Lower leg skin (tissue), 3 donors: ENCODE data around the gene SOHLH1.

Experiments
- POLR2A ChIP-seq, 2 donors: fragments of 450-650 bp; IDR thresholded peaks; one replicate each; pipeline ENCODE4 v1.6.1; 2016 to 2017; ENCODE audit warnings: antibody characterized with exemption in 2 of 2, mild to moderate bottlenecking in 1 of 2, moderate library complexity in 1 of 2
- TF ChIP-seq, protein P1 (sequence below), 3 donors: fragments of 450-650 bp; IDR thresholded peaks; one replicate each; pipeline ENCODE4 v1.5.1; 2016; ENCODE audit warnings: antibody characterized with exemption in 3 of 3, mild to moderate bottlenecking in 3 of 3, moderate library complexity in 2 of 3

DNA sequence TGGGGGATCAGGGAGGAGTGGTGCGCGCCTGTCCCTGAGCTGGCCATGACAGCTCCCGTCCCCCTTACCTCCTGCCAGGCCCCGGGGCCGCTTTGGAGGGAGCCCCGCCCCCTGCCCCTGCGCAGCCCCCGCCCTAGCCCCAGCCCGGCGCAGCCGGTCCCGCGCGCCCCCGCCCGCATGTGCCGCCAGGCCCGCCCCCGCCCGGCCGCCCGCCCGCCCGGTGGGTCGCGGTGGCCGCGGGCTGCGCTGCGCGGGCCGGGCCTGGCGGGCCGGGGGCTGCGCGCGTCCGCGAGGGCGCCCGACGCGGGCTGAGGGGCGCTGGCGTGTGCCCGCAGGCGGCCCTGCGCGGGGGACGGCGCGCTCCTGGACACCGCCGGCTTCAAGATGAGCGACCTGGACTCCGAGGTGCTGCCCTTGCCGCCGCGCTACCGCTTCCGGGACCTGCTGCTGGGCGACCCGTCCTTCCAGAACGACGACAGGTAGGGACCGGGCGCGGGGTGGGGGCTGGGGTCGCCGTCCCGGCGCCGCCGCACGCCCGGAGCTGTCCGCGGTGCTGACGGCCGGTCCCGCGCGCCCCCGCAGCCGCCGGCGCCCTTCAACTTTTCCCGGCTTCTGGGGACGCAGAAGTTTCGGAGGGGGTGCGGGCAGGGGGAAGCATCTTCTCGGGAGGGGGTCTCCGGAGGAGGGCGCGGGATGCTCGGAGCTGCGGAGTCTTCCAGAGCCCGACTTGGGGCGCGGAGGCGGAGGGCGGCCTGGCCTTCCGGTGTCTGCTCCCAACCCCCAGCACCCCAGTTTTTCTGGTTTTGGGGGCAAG lies 15.2 kb upstream of the SOHLH1 start:
- TF ChIP-seq, protein P1, sequence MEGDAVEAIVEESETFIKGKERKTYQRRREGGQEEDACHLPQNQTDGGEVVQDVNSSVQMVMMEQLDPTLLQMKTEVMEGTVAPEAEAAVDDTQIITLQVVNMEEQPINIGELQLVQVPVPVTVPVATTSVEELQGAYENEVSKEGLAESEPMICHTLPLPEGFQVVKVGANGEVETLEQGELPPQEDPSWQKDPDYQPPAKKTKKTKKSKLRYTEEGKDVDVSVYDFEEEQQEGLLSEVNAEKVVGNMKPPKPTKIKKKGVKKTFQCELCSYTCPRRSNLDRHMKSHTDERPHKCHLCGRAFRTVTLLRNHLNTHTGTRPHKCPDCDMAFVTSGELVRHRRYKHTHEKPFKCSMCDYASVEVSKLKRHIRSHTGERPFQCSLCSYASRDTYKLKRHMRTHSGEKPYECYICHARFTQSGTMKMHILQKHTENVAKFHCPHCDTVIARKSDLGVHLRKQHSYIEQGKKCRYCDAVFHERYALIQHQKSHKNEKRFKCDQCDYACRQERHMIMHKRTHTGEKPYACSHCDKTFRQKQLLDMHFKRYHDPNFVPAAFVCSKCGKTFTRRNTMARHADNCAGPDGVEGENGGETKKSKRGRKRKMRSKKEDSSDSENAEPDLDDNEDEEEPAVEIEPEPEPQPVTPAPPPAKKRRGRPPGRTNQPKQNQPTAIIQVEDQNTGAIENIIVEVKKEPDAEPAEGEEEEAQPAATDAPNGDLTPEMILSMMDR (IDR thresholded peaks at IDR 0.05), result no peak
- TF ChIP-seq POLR2A (IDR thresholded peaks at IDR 0.05), result no peak
